ENCODE results near the gene PDE6D. TPM values are rescaled to one million over a fixed set of nuclear protein-coding genes. Genes with fewer than 3 reads are reported as not detected.

Gene PDE6D
- total RNA-seq (47.3 and 59.4 TPM in 2 replicates), polyA plus RNA-seq (53.5 and 64.8 TPM in 2 replicates)

GRCh38 chr2:231780909-231781797, at the start of gene PDE6D:
PDE6D (minus strand) TSS chr2:231781282; CDS start chr2:231781114, 168 bp downstream.
- Histone ChIP-seq H3K36me3 (no peaks in the 10 kb centered on the region), H3K27me3 (no peaks in the 10 kb centered on the region), H3K9me3 (ENCODE audit: low read depth) (no peaks in the 10 kb centered on the region), H3K4me3 (peak within 1 kb of the TSS; percentile 68), H3K27ac (peak within 1 kb of the TSS; percentile 47), H3K4me1 (ENCODE audit: low read depth) (peaks cover 4% of the 10 kb centered on the region)
- DNase-seq (ENCODE audit: low read depth in 1 of 2, low spot score in 1 of 2) = peak; percentile 96 to 99
- no peak for TF ChIP-seq CTCF (IDR thresholded peaks at IDR 0.05; ENCODE audit: low read depth, low read length)

- no peak overlapping the region for H3K27ac ChIP-seq
- TF ChIP-seq CTCF (IDR thresholded peaks at IDR 0.05; ENCODE audit: low read depth, low read length) = no peak
- no peaks in the 10 kb centered on the region for H3K27me3 ChIP-seq
- H3K4me1 ChIP-seq (ENCODE audit: low read depth) = no peaks in the 10 kb centered on the region
- H3K9me3 ChIP-seq (ENCODE audit: low read depth) = no peaks in the 10 kb centered on the region
- no peak overlapping the region for H3K4me3 ChIP-seq
- no peaks in the 10 kb centered on the region for H3K36me3 ChIP-seq
- DNase-seq (ENCODE audit: low read depth in 1 of 2, low spot score in 1 of 2) = no peak
Measured at GRCh38 chr2:231821908-231822307, 40.8 kb upstream of the PDE6D start.

- Histone ChIP-seq H3K27ac (no peak overlapping the region), H3K27me3 (no peaks in the 10 kb centered on the region), H3K9me3 (ENCODE audit: low read depth) (no peaks in the 10 kb centered on the region), H3K4me1 (ENCODE audit: low read depth) (no peaks in the 10 kb centered on the region), H3K4me3 (no peak overlapping the region), H3K36me3 (no peaks in the 10 kb centered on the region)
- DNase-seq (ENCODE audit: low read depth in 1 of 2, low spot score in 1 of 2) = no peak
- TF ChIP-seq CTCF (IDR thresholded peaks at IDR 0.05; ENCODE audit: low read depth, low read length) = no peak
Measured at GRCh38 chr2:231820786-231821303, 39.8 kb upstream of the PDE6D start.

DNA sequence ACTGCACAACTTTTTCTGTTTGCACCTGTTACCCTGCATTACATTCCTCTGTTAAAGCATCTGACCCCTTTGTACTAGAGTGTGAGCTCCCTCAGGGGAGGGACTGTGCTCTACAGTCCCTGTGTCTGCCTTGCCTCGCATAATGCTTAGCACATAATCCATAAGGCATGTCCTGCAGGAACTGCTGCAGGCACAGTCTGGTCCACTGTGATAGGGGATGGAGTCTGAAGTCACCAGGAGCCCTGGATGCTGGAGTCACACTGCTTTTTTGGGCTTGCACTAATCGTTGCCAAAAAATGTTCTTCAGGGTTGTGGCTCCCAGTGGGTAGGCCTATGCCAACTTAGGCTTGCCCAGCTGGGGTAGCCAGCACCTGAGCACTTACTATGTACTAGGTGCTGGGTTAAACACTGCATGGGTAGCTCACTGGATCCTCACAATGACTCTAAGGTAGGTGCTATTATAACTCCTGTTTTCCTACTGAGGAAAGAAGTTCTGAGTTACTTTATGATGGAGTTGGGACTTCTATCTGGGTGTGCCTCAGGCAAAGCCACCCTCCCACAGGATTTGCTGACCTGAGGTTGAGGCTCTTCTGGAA, 38.5 kb upstream of the PDE6D start:
- Histone ChIP-seq H3K9me3 (ENCODE audit: low read depth) (no peaks in the 10 kb centered on the region), H3K4me1 (ENCODE audit: low read depth) (no peaks in the 10 kb centered on the region), H3K36me3 (no peaks in the 10 kb centered on the region), H3K4me3 (no peak overlapping the region), H3K27me3 (no peaks in the 10 kb centered on the region), H3K27ac (no peak overlapping the region)
- no peak for DNase-seq (ENCODE audit: low read depth in 1 of 2, low spot score in 1 of 2)
- TF ChIP-seq CTCF (IDR thresholded peaks at IDR 0.05; ENCODE audit: low read depth, low read length) = no peak

DNA sequence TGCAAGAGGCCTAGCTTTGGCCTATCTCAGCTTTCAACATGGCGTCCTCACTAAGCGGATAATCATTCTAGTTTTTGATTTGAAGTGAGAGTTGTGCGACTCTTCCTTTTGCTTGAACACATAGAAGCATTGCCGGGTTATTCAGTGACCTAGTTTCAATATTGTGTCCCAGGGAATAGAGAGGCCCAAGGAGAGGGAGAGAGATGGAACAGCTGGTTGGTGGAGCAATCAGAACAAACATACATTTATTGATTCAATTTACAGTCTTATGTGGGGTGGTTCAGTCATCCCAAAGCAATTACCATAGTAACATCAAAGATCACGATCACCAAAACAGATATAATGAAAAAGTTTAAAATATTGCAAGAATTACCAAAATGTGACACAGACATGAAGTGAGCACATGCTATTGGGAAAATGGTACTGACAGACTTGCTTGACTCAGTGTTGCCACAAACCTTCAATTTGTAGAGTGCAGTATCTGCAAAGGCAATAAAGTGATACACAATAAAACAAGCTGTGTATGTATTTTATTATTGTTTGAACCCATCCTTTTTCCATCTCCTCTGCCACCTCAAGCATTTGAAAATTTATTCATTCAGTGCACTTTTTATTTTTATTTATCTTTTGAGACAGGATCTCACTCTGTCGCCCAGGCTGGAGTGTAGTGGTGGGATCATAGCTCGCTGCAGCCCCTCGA, 35.4 kb upstream of the PDE6D start:
- no peak for DNase-seq (ENCODE audit: low read depth in 1 of 2, low spot score in 1 of 2)
- Histone ChIP-seq H3K27me3 (no peaks in the 10 kb centered on the region), H3K9me3 (ENCODE audit: low read depth) (no peaks in the 10 kb centered on the region), H3K27ac (no peak overlapping the region), H3K4me3 (no peak overlapping the region), H3K4me1 (ENCODE audit: low read depth) (no peaks in the 10 kb centered on the region), H3K36me3 (no peaks in the 10 kb centered on the region)
- TF ChIP-seq CTCF (IDR thresholded peaks at IDR 0.05; ENCODE audit: low read depth, low read length) = no peak
